ENCODE results near the gene CTSZ. TPM values are rescaled to one million over a fixed set of nuclear protein-coding genes. Genes with fewer than 3 reads are reported as not detected.

Gene CTSZ
- total RNA-seq, 1 experiment from 2014 or later = 26.3 TPM

- no peak for ATAC-seq
These were observed 36.9 kb downstream of the CTSZ start for GRCh38 chr20:58970146-58970545.

GRCh38 chr20:58969439-58969838 is 37.6 kb downstream of the CTSZ start:
- CTCF ChIA-PET = no interaction called here
- DNase-seq (ENCODE audit: low spot score) (no peak), ATAC-seq (no peak)
- Mint-ChIP-seq H3K27me3 (ENCODE audit: low read depth) (peaks cover 3% of the 10 kb centered on the region), H3K36me3 (peaks cover 3% of the 10 kb centered on the region; the same call in 1 of the 2 replicates), H3K27ac (no peak overlapping the region), H3K4me3 (no peak overlapping the region), H3K9me3 (peaks cover 15% of the 10 kb centered on the region), H3K4me1 (no peaks in the 10 kb centered on the region; the same call in 1 of the 2 replicates)
- POLR2A ChIA-PET = no interaction called here
- TF ChIP-seq ARID4B (CRISPR knock-in tag; IDR thresholded peaks at IDR 0.05; ENCODE audit: borderline replicate concordance) (no peak), FOXP4 (CRISPR knock-in tag; IDR thresholded peaks at IDR 0.05) (no peak), ZMAT4 (CRISPR knock-in tag; IDR thresholded peaks at IDR 0.05) (no peak), HMGA2 (CRISPR knock-in tag; IDR thresholded peaks at IDR 0.05) (no peak), ZBTB21 (CRISPR knock-in tag; IDR thresholded peaks at IDR 0.05; ENCODE audit: borderline replicate concordance) (no peak), CREM (CRISPR knock-in tag; IDR thresholded peaks at IDR 0.05) (no peak), TCF7 (CRISPR knock-in tag; IDR thresholded peaks at IDR 0.05; ENCODE audit: low read depth) (no peak), MXD4 (CRISPR knock-in tag; IDR thresholded peaks at IDR 0.05; ENCODE audit: borderline replicate concordance) (no peak), ATF6 (CRISPR knock-in tag; IDR thresholded peaks at IDR 0.05) (no peak), TEAD4 (CRISPR knock-in tag; IDR thresholded peaks at IDR 0.05) (no peak), ZNF671 (CRISPR knock-in tag; IDR thresholded peaks at IDR 0.05) (no peak), SOX15 (CRISPR knock-in tag; IDR thresholded peaks at IDR 0.05) (no peak), CREB1 (CRISPR knock-in tag; IDR thresholded peaks at IDR 0.05) (no peak), NR3C1 (CRISPR knock-in tag; conservative IDR thresholded peaks at IDR 0.05; ENCODE audit: low read depth) (no peak), TEAD1 (CRISPR knock-in tag; IDR thresholded peaks at IDR 0.05) (no peak), ETV6 (CRISPR knock-in tag; IDR thresholded peaks at IDR 0.05) (no peak)

More at GRCh38 chr20:58970146-58970545, 36.9 kb downstream of the CTSZ start:
- no peak for DNase-seq (ENCODE audit: low spot score)
- Mint-ChIP-seq H3K27me3 (ENCODE audit: low read depth) (peaks cover 3% of the 10 kb centered on the region), H3K4me3 (no peak overlapping the region), H3K36me3 (peaks cover 4% of the 10 kb centered on the region; the same call in 1 of the 2 replicates), H3K27ac (no peak overlapping the region), H3K9me3 (peaks cover 17% of the 10 kb centered on the region), H3K4me1 (no peaks in the 10 kb centered on the region; the same call in 1 of the 2 replicates)
- POLR2A ChIA-PET = no interaction called here
- CTCF ChIA-PET = no interaction called here
- TF ChIP-seq ESRRA (CRISPR knock-in tag; IDR thresholded peaks at IDR 0.05; ENCODE audit: borderline replicate concordance) (no peak), FOXP1 (CRISPR knock-in tag; IDR thresholded peaks at IDR 0.05; ENCODE audit: borderline replicate concordance) (no peak), ZNF281 (CRISPR knock-in tag; IDR thresholded peaks at IDR 0.05) (no peak), PREB (CRISPR knock-in tag; IDR thresholded peaks at IDR 0.05; ENCODE audit: borderline replicate concordance) (no peak), IRF2 (CRISPR knock-in tag; IDR thresholded peaks at IDR 0.05; ENCODE audit: borderline replicate concordance, low read depth) (no peak)
